Body of pancreas (tissue), 4 donors: ENCODE measurements around the gene MCF2L2. TPM values are rescaled to one million over a fixed set of nuclear protein-coding genes. Genes with fewer than 3 reads are reported as not detected.

Source experiments
- ATAC-seq: fragments of 150-250 bp; one replicate; pipeline ENCODE4 v1.9.1; 2016
- DNase-seq, 4 donors: peaks; one replicate each; pipeline ENCODE4 v3.0.0-alpha.2; 2019
- H3K27ac ChIP-seq, 4 donors: fragments of 200-600 bp; sonication (generic); 1 replicate in 3 of 4; 2 replicates in 1 of 4; pipeline versions ENCODE4 v1.5.1 to v1.6.1; 2016 to 2019; ENCODE audit warnings: mild to moderate bottlenecking in 1 of 4, mixed read lengths in 1 of 4, moderate library complexity in 1 of 4
- H3K27me3 ChIP-seq, 2 donors: fragments of 200-600 bp; sonication (generic); one replicate each; pipeline ENCODE4 v1.6.0; 2016; ENCODE audit warnings: mild to moderate bottlenecking in 1 of 2
- H3K36me3 ChIP-seq, 2 donors: fragments of 200-600 bp; sonication (generic); replicated peaks in 1 of 2; 2 replicates each; pipeline ENCODE4 v1.5.1; 2016; ENCODE audit warnings: low read depth in 2 of 2; ENCODE audit not compliant: insufficient read depth in 1 of 2
- H3K4me1 ChIP-seq: fragments of 200-600 bp; sonication (generic); one replicate; pipeline ENCODE4 v1.6.0; 2016
- H3K4me3 ChIP-seq, 2 donors: fragments of 200-600 bp; sonication (generic); 1 replicate in 1 of 2; 2 replicates in 1 of 2; pipeline ENCODE4 v1.5.1; 2016 to 2019
- H3K9me3 ChIP-seq, 3 donors: fragments of 200-600 bp; sonication (generic); 1 replicate in 2 of 3; 2 replicates in 1 of 3; pipeline ENCODE4 v1.5.1; 2016
- POLR2A ChIP-seq, 3 donors: fragments of 450-650 bp; IDR thresholded peaks; one replicate each; pipeline ENCODE4 v1.6.1; 2016; ENCODE audit warnings: antibody characterized with exemption in 3 of 3, mild to moderate bottlenecking in 2 of 3
- WGBS, 2 donors: methylation state at CpG; one replicate each; pipeline ENCODE4 v1.1.5; 2017; 5-methylcytosine and 5-hydroxymethylcytosine counted together
- intact Hi-C: fragments of 100-400 bp; cut with DNase I; formaldehyde crosslinking; loops from one replicate; pipeline ENCODE4 v1.15.1; 2023
- total RNA-seq, 2 donors: library from RNA; depleted of rRNA; stranded (reverse); fragments of >200 nt; gene quantifications; one replicate each; pipeline ENCODE4 v1.1.0, GENCODE V29; 2016
- TF ChIP-seq, protein P1 (sequence below), 7 experiments: fragments of 450-650 bp in 4 of 7; fragments of 200-600 bp in 3 of 7; sonication (generic) in 3 of 7; IDR thresholded peaks; one replicate each; pipeline ENCODE4 v1.5.1; 2016 to 2019; ENCODE audit warnings: antibody characterized with exemption in 7 of 7

The MCF2L2 gene
- total RNA-seq, 2 donors from 2014 or later, result 0.26 TPM; not detected in 1

DNA sequence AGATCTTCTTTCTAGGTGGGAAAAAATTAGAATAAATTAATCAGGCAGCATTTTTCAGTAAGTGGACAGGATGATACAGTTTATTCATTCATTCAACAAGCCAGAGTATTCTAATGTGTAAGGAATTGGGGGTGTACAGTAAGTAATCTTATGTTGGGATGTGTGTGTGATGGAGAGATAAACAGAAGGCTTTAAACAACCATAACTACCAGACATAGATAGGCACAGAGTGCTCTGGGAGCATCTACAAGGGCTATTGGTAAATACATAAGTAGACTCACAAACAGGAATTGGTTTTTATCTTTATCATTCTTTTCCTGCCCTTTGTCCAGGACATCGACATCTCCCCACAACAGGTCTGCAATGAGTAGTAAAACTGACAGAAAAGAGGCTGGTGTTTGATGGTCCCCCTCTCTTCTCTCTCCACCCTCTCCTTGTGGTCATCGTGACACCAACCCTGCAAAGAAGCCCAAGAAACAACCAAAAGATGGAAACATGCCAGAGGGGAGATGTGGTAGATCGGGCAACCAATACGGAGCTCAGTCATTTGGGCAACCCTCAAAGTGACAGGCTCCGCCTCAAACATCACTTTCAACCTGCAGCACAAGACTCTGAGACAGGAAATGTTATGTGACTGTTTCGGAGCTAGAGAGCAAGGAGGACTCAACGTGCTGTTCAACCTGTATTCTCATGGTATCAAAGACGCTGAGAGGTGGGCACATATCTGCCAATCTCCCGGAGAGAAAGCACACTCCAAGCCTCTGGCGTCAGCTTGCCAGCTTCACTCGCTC, 204.0 kb downstream of the MCF2L2 start:
- H3K36me3 ChIP-seq, result no peaks in the 10 kb centered on the region
- no peak for ATAC-seq
- intact Hi-C loops, result no loop called here

GRCh38 chr3:183222631-183223235, 205.7 kb downstream of the MCF2L2 start:
- ATAC-seq (no peak), DNase-seq (no peak)
- H3K36me3 ChIP-seq, result no peaks in the 10 kb centered on the region
- H3K27ac ChIP-seq, result no peak overlapping the region
- no peaks in the 10 kb centered on the region for H3K4me1 ChIP-seq
- TF ChIP-seq, protein P1, sequence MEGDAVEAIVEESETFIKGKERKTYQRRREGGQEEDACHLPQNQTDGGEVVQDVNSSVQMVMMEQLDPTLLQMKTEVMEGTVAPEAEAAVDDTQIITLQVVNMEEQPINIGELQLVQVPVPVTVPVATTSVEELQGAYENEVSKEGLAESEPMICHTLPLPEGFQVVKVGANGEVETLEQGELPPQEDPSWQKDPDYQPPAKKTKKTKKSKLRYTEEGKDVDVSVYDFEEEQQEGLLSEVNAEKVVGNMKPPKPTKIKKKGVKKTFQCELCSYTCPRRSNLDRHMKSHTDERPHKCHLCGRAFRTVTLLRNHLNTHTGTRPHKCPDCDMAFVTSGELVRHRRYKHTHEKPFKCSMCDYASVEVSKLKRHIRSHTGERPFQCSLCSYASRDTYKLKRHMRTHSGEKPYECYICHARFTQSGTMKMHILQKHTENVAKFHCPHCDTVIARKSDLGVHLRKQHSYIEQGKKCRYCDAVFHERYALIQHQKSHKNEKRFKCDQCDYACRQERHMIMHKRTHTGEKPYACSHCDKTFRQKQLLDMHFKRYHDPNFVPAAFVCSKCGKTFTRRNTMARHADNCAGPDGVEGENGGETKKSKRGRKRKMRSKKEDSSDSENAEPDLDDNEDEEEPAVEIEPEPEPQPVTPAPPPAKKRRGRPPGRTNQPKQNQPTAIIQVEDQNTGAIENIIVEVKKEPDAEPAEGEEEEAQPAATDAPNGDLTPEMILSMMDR (IDR thresholded peaks at IDR 0.05), result no peak
- no peaks in the 10 kb centered on the region for H3K9me3 ChIP-seq
- no peaks in the 10 kb centered on the region for H3K27me3 ChIP-seq
- WGBS, 2 donors, result 91 to 94% methylated on average over 3 of the region's 3 CpGs
- intact Hi-C loops, result no loop called here
- H3K4me3 ChIP-seq, result no peak overlapping the region

More for the DNA sequence above, 204.0 kb downstream of the MCF2L2 start:
- 64 to 67% methylated on average over 11 of the region's 11 CpGs for WGBS, 2 donors
- Histone ChIP-seq H3K27me3 (no peaks in the 10 kb centered on the region), H3K4me1 (no peaks in the 10 kb centered on the region), H3K27ac (no peak overlapping the region), H3K4me3 (no peak overlapping the region), H3K9me3 (no peaks in the 10 kb centered on the region)
- no peak for TF ChIP-seq POLR2A (IDR thresholded peaks at IDR 0.05)
- TF ChIP-seq, protein P1 (IDR thresholded peaks at IDR 0.05), result no peak
- no peak for DNase-seq

DNA sequence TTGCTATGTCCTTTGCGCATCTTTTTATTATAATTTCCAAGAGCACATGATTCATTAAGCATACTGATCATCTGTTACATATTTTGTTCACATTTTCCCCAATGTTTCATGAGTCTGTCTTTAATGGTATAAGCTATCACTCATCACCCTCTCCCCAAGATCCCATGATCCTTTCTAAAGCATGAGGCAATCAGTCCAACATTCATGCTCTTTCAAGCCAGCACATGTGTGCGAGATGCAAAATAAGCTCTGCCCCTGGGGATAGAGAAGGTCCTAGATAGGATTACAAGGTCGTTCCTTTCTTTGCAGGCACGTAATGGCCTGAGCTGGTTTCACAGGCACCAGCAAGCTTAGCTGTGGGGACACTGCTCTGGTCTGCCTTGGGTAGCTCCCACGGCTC, 207.6 kb downstream of the MCF2L2 start:
- WGBS, 2 donors, result 68 to 71% methylated on average over 5 of the region's 5 CpGs
- intact Hi-C loops, result no loop called here
- DNase-seq, result no peak

DNA sequence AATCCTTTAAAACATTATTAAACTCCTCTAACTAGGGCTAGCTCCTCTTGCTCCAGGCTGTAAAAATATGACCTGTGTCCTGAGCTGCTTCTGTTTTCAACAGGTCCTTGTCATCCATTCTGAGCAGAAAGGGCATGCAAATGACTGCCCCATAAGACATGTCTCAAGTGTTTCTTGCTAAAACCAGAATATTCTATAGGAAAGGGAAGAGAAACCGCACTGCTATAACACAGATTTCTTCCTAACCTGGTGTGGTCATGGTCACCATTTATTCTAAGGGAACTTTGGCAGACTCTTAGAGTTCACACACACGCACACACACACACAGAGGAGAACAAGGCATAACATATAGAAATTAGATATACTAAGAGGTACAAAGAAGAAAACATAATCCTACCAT, 209.6 kb downstream of the MCF2L2 start:
- H3K36me3 ChIP-seq, result no peaks in the 10 kb centered on the region
- intact Hi-C loops, result no loop called here
- no peak overlapping the region for H3K4me3 ChIP-seq
- TF ChIP-seq, protein P1 (IDR thresholded peaks at IDR 0.05), result no peak
- TF ChIP-seq POLR2A (IDR thresholded peaks at IDR 0.05), result no peak
- DNase-seq (peak in 1 of 4 donors; percentile 4), ATAC-seq (no peak)
- no peaks in the 10 kb centered on the region for H3K9me3 ChIP-seq
- H3K4me1 ChIP-seq, result no peaks in the 10 kb centered on the region
- WGBS, 2 donors, result 72 to 79% methylated on average over 2 of the region's 2 CpGs
- no peak overlapping the region for H3K27ac ChIP-seq
- no peaks in the 10 kb centered on the region for H3K27me3 ChIP-seq

More for the DNA sequence above, 207.6 kb downstream of the MCF2L2 start:
- no peak overlapping the region for H3K4me3 ChIP-seq
- no peaks in the 10 kb centered on the region for H3K4me1 ChIP-seq
- H3K9me3 ChIP-seq, result no peaks in the 10 kb centered on the region
- no peaks in the 10 kb centered on the region for H3K27me3 ChIP-seq
- H3K36me3 ChIP-seq, result no peaks in the 10 kb centered on the region
- no peak overlapping the region for H3K27ac ChIP-seq
- ATAC-seq, result no peak
- TF ChIP-seq, protein P1 (IDR thresholded peaks at IDR 0.05), result no peak
- no peak for TF ChIP-seq POLR2A (IDR thresholded peaks at IDR 0.05)
